Activated CD4-positive, alpha-beta T cell treated with anti-CD3 and anti-CD28 coated beads for 24 hours (primary cell): ENCODE data around the gene VWA1.
"Not testable (repeated sequence)": the region's sequence is repeated elsewhere in the genome, so short reads cannot be mapped to it uniquely, and the experiment has no call there.

ENCODE experiments used
- DNase-seq, 2 donors: peaks; one replicate each; pipeline ENCODE4 v3.0.0-alpha.2; 2020; ENCODE audit warnings: low read depth in 2 of 2

The VWA1 gene

GRCh38 chr1:1435106-1435903, at the start of gene VWA1:
TSS of gene VWA1 (plus strand) at chr1:1435690. CDS start at chr1:1435749, 59 bp downstream.
- peak; percentile 54 to 56 for DNase-seq

- no peak for DNase-seq
Observed at GRCh38 chr1:1385931-1386330, 49.6 kb upstream of the VWA1 start.

GRCh38 chr1:1387098-1388077, 48.1 kb upstream of the VWA1 start:
- no peak for DNase-seq

- DNase-seq, result no peak
Observed at GRCh38 chr1:1388078-1388472, 47.4 kb upstream of the VWA1 start.

- no peak for DNase-seq
Observed at GRCh38 chr1:1390675-1391074, 44.8 kb upstream of the VWA1 start.

- DNase-seq, result no peak
Observed at GRCh38 chr1:1391225-1391624, 44.3 kb upstream of the VWA1 start.

GRCh38 chr1:1393014-1393413, 42.5 kb upstream of the VWA1 start:
- DNase-seq, result no peak

- no peak for DNase-seq
Observed at GRCh38 chr1:1393428-1393827, 42.1 kb upstream of the VWA1 start.

- no peak for DNase-seq
Observed at GRCh38 chr1:1394116-1394515, 41.4 kb upstream of the VWA1 start.

GRCh38 chr1:1395166-1395565, 40.3 kb upstream of the VWA1 start:
- no peak for DNase-seq

- no peak for DNase-seq
Observed at GRCh38 chr1:1397839-1398523, 37.5 kb upstream of the VWA1 start.

GRCh38 chr1:1398677-1399186, 36.8 kb upstream of the VWA1 start:
- DNase-seq, result no peak

- peak; percentile 99 for DNase-seq
Observed at GRCh38 chr1:1399187-1399871, 36.2 kb upstream of the VWA1 start, which contains the start of gene CCNL2. TSS of gene CCNL2 (minus strand) at chr1:1399335. CDS start at chr1:1399306, 29 bp downstream.

- DNase-seq, result no peak
Observed at GRCh38 chr1:1399872-1400575, 35.5 kb upstream of the VWA1 start.

GRCh38 chr1:1400576-1401456, 34.7 kb upstream of the VWA1 start:
- no peak for DNase-seq

- no peak for DNase-seq
Observed at GRCh38 chr1:1401457-1402010, 34.0 kb upstream of the VWA1 start.

GRCh38 chr1:1402072-1402900, 33.2 kb upstream of the VWA1 start:
- DNase-seq, result no peak

- DNase-seq, result not testable (repeated sequence)
Observed at GRCh38 chr1:1402901-1403392, 32.5 kb upstream of the VWA1 start.
